Neural crest cell (in vitro differentiated cells): ENCODE measurements around the gene SPC24. TPM values are rescaled to one million over a fixed set of nuclear protein-coding genes. Genes with fewer than 3 reads are reported as not detected.
A peak's percentile ranks its signal among the peaks of the same experiment; 100 is the strongest.

Experiments
- DNase-seq: peaks from one replicate; pipeline ENCODE4 v3.0.0; 2021; ENCODE audit warnings: low read depth, mixed read lengths, low spot score
- H3K27ac Mint-ChIP-seq: one replicate; pipeline ENCODE4 v1.8.0; 2021; ENCODE audit warnings: mild to moderate bottlenecking, mixed read lengths; ENCODE audit not compliant: unreplicated experiment
- H3K27me3 Mint-ChIP-seq: 2 replicates; pipeline ENCODE4 v1.8.0; 2021; ENCODE audit warnings: low read depth, mild to moderate bottlenecking, mixed read lengths
- H3K36me3 Mint-ChIP-seq: 2 replicates; pipeline ENCODE4 v1.8.0; 2021; ENCODE audit warnings: low read depth, mild to moderate bottlenecking, mixed read lengths
- H3K4me1 Mint-ChIP-seq: 2 replicates; pipeline ENCODE4 v1.8.0; 2021; ENCODE audit warnings: mixed read lengths
- H3K4me3 Mint-ChIP-seq: one replicate; pipeline ENCODE4 v1.8.0; 2021; ENCODE audit warnings: mild to moderate bottlenecking, mixed read lengths
- H3K9me3 Mint-ChIP-seq: 2 replicates; pipeline ENCODE4 v1.8.0; 2021; ENCODE audit warnings: mixed read lengths
- total RNA-seq: library from RNA; stranded (reverse); gene quantifications from 2 replicates; pipeline ENCODE4 v1.2.1, GENCODE V29; 2021
- TF ChIP-seq, protein P1 (sequence below): fragments of 200-600 bp; sonication (generic); conservative IDR thresholded peaks from 2 replicates; pipeline ENCODE4 v1.5.0; 2021; ENCODE audit warnings: antibody characterized with exemption, mild to moderate bottlenecking

SPC24 gene
- total RNA-seq, 1 donor from 2014 or later, result 67.0 TPM

DNA sequence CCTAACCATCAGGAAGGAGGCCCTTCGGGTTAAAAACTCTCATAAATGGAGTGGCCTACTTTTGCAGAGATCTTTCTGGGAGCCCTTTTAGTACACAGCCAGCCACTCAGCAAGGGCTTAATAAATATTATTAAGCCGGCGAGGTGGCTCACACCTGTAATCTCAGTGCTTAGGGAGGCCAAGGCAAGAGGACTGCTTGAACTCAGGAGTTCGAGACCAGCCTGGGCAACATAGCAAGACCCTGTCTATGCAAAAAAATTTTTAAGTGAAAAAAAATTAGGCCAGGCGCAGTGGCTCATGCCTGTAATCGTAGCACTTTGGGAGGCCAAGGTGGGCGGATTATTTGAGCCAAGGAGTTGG, 42.6 kb upstream of the SPC24 start:
- no peak overlapping the region for H3K27ac Mint-ChIP-seq
- H3K9me3 Mint-ChIP-seq, result no peaks in the 10 kb centered on the region
- TF ChIP-seq, protein P1, sequence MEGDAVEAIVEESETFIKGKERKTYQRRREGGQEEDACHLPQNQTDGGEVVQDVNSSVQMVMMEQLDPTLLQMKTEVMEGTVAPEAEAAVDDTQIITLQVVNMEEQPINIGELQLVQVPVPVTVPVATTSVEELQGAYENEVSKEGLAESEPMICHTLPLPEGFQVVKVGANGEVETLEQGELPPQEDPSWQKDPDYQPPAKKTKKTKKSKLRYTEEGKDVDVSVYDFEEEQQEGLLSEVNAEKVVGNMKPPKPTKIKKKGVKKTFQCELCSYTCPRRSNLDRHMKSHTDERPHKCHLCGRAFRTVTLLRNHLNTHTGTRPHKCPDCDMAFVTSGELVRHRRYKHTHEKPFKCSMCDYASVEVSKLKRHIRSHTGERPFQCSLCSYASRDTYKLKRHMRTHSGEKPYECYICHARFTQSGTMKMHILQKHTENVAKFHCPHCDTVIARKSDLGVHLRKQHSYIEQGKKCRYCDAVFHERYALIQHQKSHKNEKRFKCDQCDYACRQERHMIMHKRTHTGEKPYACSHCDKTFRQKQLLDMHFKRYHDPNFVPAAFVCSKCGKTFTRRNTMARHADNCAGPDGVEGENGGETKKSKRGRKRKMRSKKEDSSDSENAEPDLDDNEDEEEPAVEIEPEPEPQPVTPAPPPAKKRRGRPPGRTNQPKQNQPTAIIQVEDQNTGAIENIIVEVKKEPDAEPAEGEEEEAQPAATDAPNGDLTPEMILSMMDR, result no peak
- peaks cover 9% of the 10 kb centered on the region for H3K4me1 Mint-ChIP-seq
- H3K4me3 Mint-ChIP-seq, result peak overlapping the region; percentile 88
- no peak for DNase-seq
- no peaks in the 10 kb centered on the region for H3K27me3 Mint-ChIP-seq
- peaks cover 2% of the 10 kb centered on the region for H3K36me3 Mint-ChIP-seq

DNA sequence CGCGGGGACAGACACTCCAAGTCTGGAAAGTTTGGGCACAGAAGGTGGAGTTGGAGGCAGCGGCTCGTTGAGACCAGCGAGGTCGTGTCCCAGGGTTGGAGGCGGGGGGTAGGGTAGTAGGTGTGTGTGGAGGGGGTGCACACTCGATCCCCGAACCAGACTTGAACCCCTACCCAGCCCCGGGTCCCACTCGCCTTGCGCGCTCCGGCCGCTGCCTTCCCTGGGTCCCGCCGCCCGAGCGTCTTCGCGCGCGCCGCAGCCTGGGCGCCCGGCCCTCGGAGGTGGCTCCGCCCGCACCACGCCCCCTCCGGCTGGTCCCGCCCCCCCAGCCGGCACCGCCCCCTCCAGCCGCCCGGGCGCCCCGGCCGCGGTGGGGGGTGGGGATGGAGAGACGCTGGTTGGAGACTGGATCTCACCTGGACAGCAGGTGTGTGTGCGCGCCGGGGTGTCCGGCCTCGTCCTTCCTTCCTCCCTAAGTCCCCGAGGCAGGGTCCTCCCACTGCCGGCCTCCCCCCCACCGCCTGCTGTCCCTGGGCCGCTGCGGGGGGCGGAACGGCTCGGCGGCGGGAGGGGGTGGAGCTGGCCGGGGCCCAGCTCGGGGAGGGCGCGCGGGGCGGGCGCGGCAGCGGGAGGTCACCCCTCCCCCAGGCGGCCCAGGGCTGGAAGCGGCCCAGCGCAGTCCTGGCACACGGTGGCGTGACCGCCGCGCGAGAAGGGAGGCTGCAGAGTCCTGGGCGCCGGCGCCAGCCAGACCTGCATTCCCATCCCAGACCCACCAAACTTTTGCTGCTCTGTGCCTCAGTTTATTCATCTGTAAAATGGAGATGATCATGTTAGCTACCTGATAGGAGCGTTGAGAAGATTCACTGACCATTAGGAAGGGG, 42.0 kb upstream of the SPC24 start, which contains the start of gene KANK2:
Gene KANK2, minus strand, starts transcription at position 255 of the 884 bp plus-strand sequence. CDS start 3,034 bp downstream, outside the sequence.
- peaks cover 2% of the 10 kb centered on the region for H3K36me3 Mint-ChIP-seq
- TF ChIP-seq, protein P1, result peak; percentile 17
- H3K27ac Mint-ChIP-seq, result no peak within 1 kb of the TSS
- no peaks in the 10 kb centered on the region for H3K27me3 Mint-ChIP-seq
- peaks cover 9% of the 10 kb centered on the region for H3K4me1 Mint-ChIP-seq
- peak within 1 kb of the TSS; percentile 88 for H3K4me3 Mint-ChIP-seq
- peak; percentile 71 for DNase-seq
- no peaks in the 10 kb centered on the region for H3K9me3 Mint-ChIP-seq

- Mint-ChIP-seq H3K27ac (no peak overlapping the region), H3K36me3 (peaks cover 2% of the 10 kb centered on the region), H3K4me3 (peak overlapping the region; percentile 74), H3K27me3 (no peaks in the 10 kb centered on the region), H3K4me1 (peaks cover 9% of the 10 kb centered on the region), H3K9me3 (no peaks in the 10 kb centered on the region)
- TF ChIP-seq, protein P1, result no peak
- no peak for DNase-seq
Measured at GRCh38 chr19:11196406-11197287, 41.1 kb upstream of the SPC24 start.

- Mint-ChIP-seq H3K4me3 (peak overlapping the region; percentile 74), H3K4me1 (peaks cover 9% of the 10 kb centered on the region), H3K27ac (no peak overlapping the region), H3K27me3 (no peaks in the 10 kb centered on the region), H3K9me3 (no peaks in the 10 kb centered on the region), H3K36me3 (peaks cover 2% of the 10 kb centered on the region)
- TF ChIP-seq, protein P1, result no peak
- DNase-seq, result no peak
Measured at GRCh38 chr19:11195681-11196080, 40.1 kb upstream of the SPC24 start.

DNA sequence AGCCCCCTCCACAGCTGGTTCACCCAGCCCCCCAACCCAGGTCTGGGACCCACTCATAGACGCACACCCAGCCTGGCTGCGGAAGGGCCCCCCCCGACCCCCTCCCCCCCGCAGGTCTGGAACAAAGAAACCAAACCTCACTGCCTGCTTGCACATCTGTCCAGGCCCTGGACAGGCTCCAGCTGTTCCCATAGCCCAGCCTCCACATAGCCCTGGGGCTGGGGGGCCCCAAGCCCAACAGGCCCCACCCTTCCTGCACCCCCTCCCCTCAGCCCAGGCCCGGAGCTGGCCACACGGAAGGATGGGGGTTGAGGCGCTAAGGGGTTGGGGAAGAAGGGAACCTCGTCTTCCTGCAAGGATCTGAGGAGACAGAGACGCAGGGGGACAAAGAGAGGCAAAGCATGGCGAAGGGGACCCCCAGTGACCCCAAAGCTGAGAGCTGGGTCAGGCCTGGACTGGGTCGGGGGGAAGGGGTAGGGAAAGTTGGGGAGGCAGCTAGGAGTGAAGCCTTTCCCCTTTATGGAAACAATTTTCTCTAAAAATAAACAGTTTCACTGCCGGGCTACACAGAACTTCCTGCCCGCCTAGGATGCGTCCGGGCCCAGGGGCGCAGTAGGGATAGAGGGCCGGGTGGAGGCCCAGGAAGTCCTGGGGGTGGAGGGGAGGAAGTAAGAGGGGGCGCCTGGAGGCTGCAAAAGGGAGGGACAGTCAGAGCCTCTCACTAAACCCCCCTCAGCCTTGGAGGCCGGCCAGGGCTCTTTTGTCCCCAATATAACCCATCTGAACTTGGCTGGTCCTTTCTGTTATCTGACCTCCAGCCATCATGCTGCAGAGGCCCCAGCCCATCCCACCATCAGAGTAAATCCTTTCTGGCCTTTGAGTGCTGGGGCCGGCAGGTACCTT, 39.3 kb upstream of the SPC24 start:
- peaks cover 9% of the 10 kb centered on the region for H3K4me1 Mint-ChIP-seq
- H3K27ac Mint-ChIP-seq, result no peak overlapping the region
- TF ChIP-seq, protein P1, result no peak
- H3K4me3 Mint-ChIP-seq, result peak overlapping the region; percentile 49
- H3K9me3 Mint-ChIP-seq, result no peaks in the 10 kb centered on the region
- no peak for DNase-seq
- peaks cover 2% of the 10 kb centered on the region for H3K36me3 Mint-ChIP-seq
- H3K27me3 Mint-ChIP-seq, result no peaks in the 10 kb centered on the region
